HepG2 (cell line): ENCODE results near the gene DAZAP1. TPM values are rescaled to one million over a fixed set of nuclear protein-coding genes. Genes with fewer than 3 reads are reported as not detected.

Experiments used
- CHCHD3 ChIP-seq: sonication (generic); formaldehyde crosslinking; IDR thresholded peaks from 2 replicates; pipeline ENCODE4 v1.8.0; 2022; ENCODE audit warnings: mild to moderate bottlenecking, missing genetic modification reagents, moderate library complexity
- DMTF1 ChIP-seq: sonication (generic); formaldehyde crosslinking; IDR thresholded peaks from 2 replicates; pipeline ENCODE4 v1.4.0; 2020; ENCODE audit warnings: mild to moderate bottlenecking, missing genetic modification reagents
- DNMT1 ChIP-seq: sonication (generic); formaldehyde crosslinking; IDR thresholded peaks from 2 replicates; pipeline ENCODE4 v1.5.1; 2020; ENCODE audit warnings: mild to moderate bottlenecking, missing genetic modification reagents
- ELF1 ChIP-seq: sonication (generic); formaldehyde crosslinking; IDR thresholded peaks from 2 replicates; pipeline ENCODE4 v1.4.0; 2020; ENCODE audit warnings: missing genetic modification reagents
- MAF1 ChIP-seq: sonication (generic); formaldehyde crosslinking; IDR thresholded peaks from 2 replicates; pipeline ENCODE4 v1.5.0; 2020; ENCODE audit warnings: missing genetic modification reagents, borderline replicate concordance
- MED1 ChIP-seq: sonication (generic); formaldehyde crosslinking; IDR thresholded peaks from 2 replicates; pipeline ENCODE4 v1.4.0; 2020; ENCODE audit warnings: missing genetic modification reagents
- MZF1 ChIP-seq: sonication (generic); formaldehyde crosslinking; IDR thresholded peaks from 2 replicates; pipeline ENCODE4 v1.8.1; 2023; ENCODE audit warnings: mild to moderate bottlenecking, missing genetic modification reagents, borderline replicate concordance
- NCOA5 ChIP-seq: sonication (generic); formaldehyde crosslinking; IDR thresholded peaks from 2 replicates; pipeline ENCODE4 v1.4.0; 2020; ENCODE audit warnings: missing genetic modification reagents
- PHF21A ChIP-seq: sonication (generic); formaldehyde crosslinking; IDR thresholded peaks from 2 replicates; pipeline ENCODE4 v1.5.0; 2020; ENCODE audit warnings: mild to moderate bottlenecking, missing genetic modification reagents
- SKIL ChIP-seq: sonication (generic); formaldehyde crosslinking; IDR thresholded peaks from 2 replicates; pipeline ENCODE4 v1.8.0; 2022; ENCODE audit warnings: missing genetic modification reagents, mild to moderate bottlenecking, moderate library complexity, borderline replicate concordance
- SOX13 ChIP-seq, 3 experiments: fragments of 450-650 bp in 1 of 3; sonication (generic) in 1 of 3; formaldehyde crosslinking in 1 of 3; IDR thresholded peaks in 2 of 3; conservative IDR thresholded peaks in 1 of 3; 2 replicates each; pipeline versions ENCODE4 v1.5.0 to v1.6.1; 2016 to 2020; ENCODE audit warnings: antibody characterized with exemption in 1 of 3, mild to moderate bottlenecking in 1 of 3, missing compliant biosample characterization in 1 of 3, missing genetic modification reagents in 1 of 3, moderate library complexity in 1 of 3
- ZNF225 ChIP-seq: sonication (generic); formaldehyde crosslinking; IDR thresholded peaks from 2 replicates; pipeline ENCODE4 v1.4.0; 2020; ENCODE audit warnings: mild to moderate bottlenecking, missing genetic modification reagents
- ZNF275 ChIP-seq: sonication (generic); formaldehyde crosslinking; IDR thresholded peaks from 2 replicates; pipeline ENCODE4 v1.8.0; 2022; ENCODE audit warnings: missing genetic modification reagents, mild to moderate bottlenecking, inconsistent platforms, borderline replicate concordance
- ZNF276 ChIP-seq: sonication (generic); formaldehyde crosslinking; IDR thresholded peaks from 2 replicates; pipeline ENCODE4 v1.4.0; 2020; ENCODE audit warnings: mild to moderate bottlenecking, low read depth, missing genetic modification reagents
- ZNF296 ChIP-seq: sonication (generic); formaldehyde crosslinking; conservative IDR thresholded peaks from 2 replicates; pipeline ENCODE4 v1.5.0; 2020; ENCODE audit warnings: mild to moderate bottlenecking, missing genetic modification reagents
- ZNF75D ChIP-seq: sonication (generic); formaldehyde crosslinking; IDR thresholded peaks from 2 replicates; pipeline ENCODE4 v1.8.1; 2023; ENCODE audit warnings: missing genetic modification reagents, mild to moderate bottlenecking, borderline replicate concordance
- ZZZ3 ChIP-seq: sonication (generic); formaldehyde crosslinking; IDR thresholded peaks from 2 replicates; pipeline ENCODE4 v1.4.0; 2020; ENCODE audit warnings: missing genetic modification reagents, mild to moderate bottlenecking, borderline replicate concordance
- polyA plus RNA-seq, 8 experiments: library from polyadenylated mRNA; depleted of rRNA in 3 of 8; stranded (reverse) in 7 of 8; unstranded in 1 of 8; fragments of >200 nt; fragmentation: Illumina TruSeq in 4 of 8; extraction: Trizol in 4 of 8; gene quantifications; 2 replicates each; pipeline versions ENCODE4 v1.2.1 to v1.2.3, GENCODE V29; 2011 to 2016; ENCODE audit warnings: low read depth in 4 of 8, missing spikeins in 1 of 8, mixed read lengths in 1 of 8; ENCODE audit not compliant: insufficient read depth in 1 of 8
- total RNA-seq, 5 experiments: library from RNA; depleted of rRNA; stranded (reverse); fragments of >200 nt; fragmentation: Illumina TruSeq; extraction: Trizol; gene quantifications; 2 replicates each; pipeline ENCODE4 v1.2.3, GENCODE V29; 2016; ENCODE audit warnings: low read depth in 1 of 5

Gene DAZAP1
- total and polyA plus RNA-seq, 2 of the 13 experiments (the other 11 are each of a cell fraction or from before 2014, with no cell fraction given), result 63.3 to 79.2 TPM

DNA sequence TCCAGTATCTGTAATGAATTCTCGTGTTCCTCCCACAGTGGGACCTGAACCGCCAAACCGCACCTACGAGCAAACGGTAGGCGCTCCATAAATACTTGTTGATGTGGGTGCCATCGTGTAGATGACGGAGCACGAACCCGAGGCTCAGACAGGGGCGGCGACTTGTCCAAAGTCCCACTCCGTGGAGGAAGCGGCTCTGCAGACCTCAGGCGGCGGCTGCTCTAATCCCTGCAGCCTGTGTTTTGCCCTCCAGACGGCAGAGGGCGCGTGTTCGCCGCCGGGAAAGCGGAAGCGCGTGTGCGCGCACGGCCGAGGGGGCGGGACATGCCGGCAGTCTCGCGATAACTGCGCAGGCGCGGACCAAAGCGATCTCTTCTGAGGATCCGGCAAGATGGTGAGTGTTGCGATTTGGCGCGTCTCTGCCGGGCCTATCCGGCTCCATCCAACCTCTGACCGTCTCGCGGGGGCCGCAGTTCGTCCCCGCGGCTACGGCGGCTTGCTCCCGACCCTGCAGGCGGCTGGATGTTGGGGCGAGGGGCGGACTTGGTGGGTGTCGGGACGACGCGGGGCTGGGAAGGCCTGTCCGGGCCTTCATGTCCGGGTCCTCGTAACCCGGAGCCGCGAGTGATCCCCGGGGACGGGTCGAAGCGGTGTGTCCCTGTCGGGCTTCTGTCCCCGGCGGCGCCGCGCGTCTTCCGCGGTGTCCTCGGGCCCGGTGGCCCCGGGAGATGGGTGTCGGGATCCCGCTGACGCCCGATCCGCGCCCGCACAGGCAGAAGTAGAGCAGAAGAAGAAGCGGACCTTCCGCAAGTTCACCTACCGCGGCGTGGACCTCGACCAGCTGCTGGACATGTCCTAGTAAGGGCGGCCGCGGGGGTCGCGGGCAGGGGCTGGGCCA lies 30.9 kb downstream of the DAZAP1 start, which contains the start of gene RPS15 (continued):
- TF ChIP-seq ZNF275 (CRISPR knock-in tag) (peak; percentile 98), DMTF1 (CRISPR knock-in tag) (0 out of 2 replicates have a peak, but pooled peaks have one; percentile 20), ZNF296 (CRISPR knock-in tag) (peak; percentile 77; the same call in 1 of the 2 replicates), ZZZ3 (CRISPR knock-in tag) (peak; percentile 99; the same call in 1 of the 2 replicates), PHF21A (peak; percentile 85; the same call in 1 of the 2 replicates), NCOA5 (CRISPR knock-in tag) (no peak), SOX13 (IDR thresholded peaks at IDR 0.05) (0 out of 2 replicates have a peak, but pooled peaks have one; percentile 19), SOX13 (CRISPR knock-in tag; conservative IDR thresholded peaks at IDR 0.05 in 1 of 2, IDR thresholded peaks at IDR 0.05 in 1 of 2) (peak; percentile 74 to 85; a peak in 2 of 4 replicates), ZNF75D (no peak), MZF1 (0 out of 2 replicates have a peak, but pooled peaks have one; percentile 67), SKIL (CRISPR knock-in tag) (peak; percentile 67), MED1 (CRISPR knock-in tag) (peak; percentile 94), ELF1 (peak; percentile 98), ZNF225 (CRISPR knock-in tag) (peak; percentile 93), DNMT1 (CRISPR knock-in tag) (no peak), ZNF276 (no peak), MAF1 (CRISPR knock-in tag) (peak; percentile 85; the same call in 1 of the 2 replicates), CHCHD3 (no peak; the same call in 1 of the 2 replicates)
